GM13977 (cell line): ENCODE data around the gene TECPR1.

ENCODE experiments used
- DNase-seq: peaks from one replicate; pipeline ENCODE4 v3.0.0; 2012; ENCODE audit warnings: low spot score
- in situ Hi-C: fragments of 300-500 bp; cut with MboI; formaldehyde crosslinking; loops from one replicate; pipeline ENCODE4 v1.12.0; 2022; ENCODE audit warnings: low sequenced_read_pairs, low pct_unique_long_range_greater_than_20kb, mixed read lengths, inconsistent platforms; ENCODE audit not compliant: unreplicated experiment
- TF ChIP-seq, protein P1 (sequence below): IDR thresholded peaks from 2 replicates; pipeline ENCODE4 v1.5.1; 2012; ENCODE audit warnings: mild to moderate bottlenecking, control low read depth; ENCODE audit not compliant: insufficient read depth; ENCODE audit errors: extremely low read depth, missing control alignments

The TECPR1 gene

DNA sequence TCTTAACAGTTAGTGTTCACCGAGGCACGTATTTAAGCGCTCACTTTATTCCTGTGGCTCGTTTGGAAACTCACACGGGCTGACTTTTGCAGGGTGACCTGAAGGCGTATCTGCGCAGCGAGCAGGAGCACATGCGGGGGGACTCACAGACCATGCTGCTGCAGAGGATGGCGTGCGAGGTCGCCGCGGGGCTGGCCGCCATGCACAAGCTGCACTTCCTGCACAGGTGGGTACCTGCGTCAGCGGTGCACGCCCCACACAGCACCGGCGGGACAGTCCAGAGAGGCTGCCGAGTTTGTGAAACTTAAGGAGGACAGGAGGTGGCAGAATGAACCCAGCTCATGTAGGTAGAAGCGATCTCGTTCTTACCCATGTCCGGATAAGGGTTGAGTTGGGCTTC, 80.6 kb downstream of the TECPR1 start:
- no peak for DNase-seq
- in situ Hi-C loops, result no loop called here
- TF ChIP-seq, protein P1, sequence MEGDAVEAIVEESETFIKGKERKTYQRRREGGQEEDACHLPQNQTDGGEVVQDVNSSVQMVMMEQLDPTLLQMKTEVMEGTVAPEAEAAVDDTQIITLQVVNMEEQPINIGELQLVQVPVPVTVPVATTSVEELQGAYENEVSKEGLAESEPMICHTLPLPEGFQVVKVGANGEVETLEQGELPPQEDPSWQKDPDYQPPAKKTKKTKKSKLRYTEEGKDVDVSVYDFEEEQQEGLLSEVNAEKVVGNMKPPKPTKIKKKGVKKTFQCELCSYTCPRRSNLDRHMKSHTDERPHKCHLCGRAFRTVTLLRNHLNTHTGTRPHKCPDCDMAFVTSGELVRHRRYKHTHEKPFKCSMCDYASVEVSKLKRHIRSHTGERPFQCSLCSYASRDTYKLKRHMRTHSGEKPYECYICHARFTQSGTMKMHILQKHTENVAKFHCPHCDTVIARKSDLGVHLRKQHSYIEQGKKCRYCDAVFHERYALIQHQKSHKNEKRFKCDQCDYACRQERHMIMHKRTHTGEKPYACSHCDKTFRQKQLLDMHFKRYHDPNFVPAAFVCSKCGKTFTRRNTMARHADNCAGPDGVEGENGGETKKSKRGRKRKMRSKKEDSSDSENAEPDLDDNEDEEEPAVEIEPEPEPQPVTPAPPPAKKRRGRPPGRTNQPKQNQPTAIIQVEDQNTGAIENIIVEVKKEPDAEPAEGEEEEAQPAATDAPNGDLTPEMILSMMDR, result no peak

DNA sequence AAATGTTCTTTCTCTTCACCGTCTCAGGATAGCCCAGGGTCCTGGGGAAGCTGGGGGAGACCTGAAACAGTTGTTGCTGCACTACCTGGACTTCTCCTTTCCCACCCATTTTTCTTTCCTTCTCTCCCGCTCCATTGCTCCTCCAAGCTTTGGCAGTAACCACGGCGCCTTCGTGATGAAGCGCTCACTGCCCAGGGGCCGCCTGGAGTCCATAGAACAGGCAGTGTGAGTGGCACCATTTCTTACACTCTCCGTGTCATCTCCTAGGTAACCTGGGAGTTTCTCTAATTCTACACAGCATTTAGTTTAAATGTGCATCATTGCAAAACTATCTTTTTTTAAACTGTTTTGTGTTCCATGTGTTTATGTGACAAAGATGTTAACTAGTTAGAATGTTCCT, 81.1 kb downstream of the TECPR1 start:
- no peak for DNase-seq
- in situ Hi-C loops, result no loop called here

DNA sequence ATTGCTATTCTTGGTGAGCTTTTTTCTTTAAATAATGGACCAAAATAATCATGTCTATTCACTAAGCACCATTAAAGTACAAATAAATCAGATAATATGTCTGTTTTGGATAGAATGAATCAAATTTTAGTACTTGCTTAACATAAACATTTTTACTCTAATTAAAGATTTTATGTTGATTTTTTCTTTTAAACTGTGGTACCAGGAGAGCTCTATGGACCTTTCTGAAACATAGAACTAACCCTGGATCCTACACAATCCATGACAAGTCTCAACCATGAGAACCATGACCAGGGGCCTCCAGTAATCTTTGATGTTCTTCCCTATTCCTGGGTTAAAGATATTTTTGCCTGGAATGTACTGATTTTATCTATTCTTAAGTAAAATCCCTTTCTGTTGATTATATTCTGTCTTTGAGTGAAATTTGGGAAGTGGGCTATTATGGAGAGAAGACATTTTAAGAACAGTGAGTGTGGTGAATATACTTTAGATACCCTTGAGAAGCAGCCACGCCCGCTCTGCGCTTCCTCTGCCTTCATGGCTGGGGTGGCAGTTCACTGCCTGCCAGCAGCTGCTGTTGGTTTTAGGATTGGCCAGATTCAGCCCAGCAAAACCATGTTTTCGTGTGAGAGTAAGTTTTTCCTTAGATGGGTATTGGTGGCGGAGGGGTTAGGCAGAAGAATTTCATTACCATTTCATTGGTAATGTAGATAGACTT, 83.0 kb downstream of the TECPR1 start:
- in situ Hi-C loops, result loop anchor here (10.0 kb wide), 1 partner anchor 144 kb away; no protein-coding TSS in a partner anchor
- TF ChIP-seq, protein P1, result no peak
- DNase-seq, result no peak

More for the DNA sequence above, 81.1 kb downstream of the TECPR1 start:
- TF ChIP-seq, protein P1, result no peak

DNA sequence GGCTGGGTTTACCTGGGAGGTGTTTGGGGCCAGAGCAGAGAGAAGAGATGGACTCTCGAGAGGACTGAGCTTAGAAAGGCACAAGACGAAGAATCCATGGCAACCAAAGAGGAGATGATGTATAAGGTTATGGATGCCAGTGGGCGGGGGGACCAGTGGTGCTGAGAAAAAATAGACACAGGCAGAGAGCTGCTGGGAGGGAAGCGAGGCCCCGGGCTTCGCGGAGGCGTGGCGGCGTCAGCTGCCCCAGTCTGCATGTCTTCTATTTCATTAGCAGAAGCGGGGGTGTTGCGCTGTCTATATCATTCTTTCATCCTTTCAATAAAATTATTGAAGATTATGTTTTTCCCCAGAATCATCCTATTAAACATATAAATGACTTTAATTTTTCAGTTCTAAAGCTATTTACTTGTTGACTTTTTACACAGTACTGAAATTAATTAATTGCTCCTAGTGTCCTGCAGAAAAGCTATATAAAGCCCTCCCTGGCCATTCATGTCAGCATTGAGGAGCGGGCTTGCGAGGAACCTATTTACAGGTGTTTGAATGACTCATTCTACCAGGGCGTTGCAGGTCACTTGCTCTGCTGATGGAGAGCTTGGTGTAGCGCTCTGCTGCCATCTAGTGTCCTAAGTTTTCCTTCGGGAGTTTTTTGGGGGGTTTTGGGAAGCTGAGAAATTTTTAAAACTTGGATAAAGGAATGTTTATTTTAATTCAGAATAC, 83.7 kb downstream of the TECPR1 start:
- in situ Hi-C loops, result loop anchor here (10.0 kb wide), 1 partner anchor 144 kb away; no protein-coding TSS in a partner anchor

DNA sequence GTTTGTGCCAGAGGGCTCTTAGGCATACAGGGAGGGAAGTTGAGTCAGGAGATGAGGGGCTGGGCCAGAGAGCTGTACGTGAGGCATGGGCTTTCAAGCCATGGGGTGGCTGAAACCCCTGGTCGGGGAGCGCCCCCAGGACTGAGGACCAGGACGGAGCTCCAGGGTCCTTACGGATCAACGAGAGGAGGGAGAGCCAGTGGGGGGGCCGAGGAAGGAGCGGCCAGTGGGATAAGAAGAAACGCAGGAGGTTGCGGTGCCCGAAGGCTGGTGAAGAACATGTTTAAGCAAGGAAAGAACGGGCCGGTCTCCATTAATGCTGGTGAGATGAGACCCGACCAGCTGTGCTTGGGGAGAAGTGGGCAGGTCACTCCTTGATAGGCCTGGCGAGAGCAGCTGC, 84.4 kb downstream of the TECPR1 start:
- in situ Hi-C loops, result loop anchor here (10.0 kb wide), 1 partner anchor 143 kb away; no protein-coding TSS in a partner anchor
- TF ChIP-seq, protein P1, result no peak

More for the DNA sequence above, 83.7 kb downstream of the TECPR1 start:
- DNase-seq, result peak; percentile 91
- TF ChIP-seq, protein P1, result peak; percentile 67

DNA sequence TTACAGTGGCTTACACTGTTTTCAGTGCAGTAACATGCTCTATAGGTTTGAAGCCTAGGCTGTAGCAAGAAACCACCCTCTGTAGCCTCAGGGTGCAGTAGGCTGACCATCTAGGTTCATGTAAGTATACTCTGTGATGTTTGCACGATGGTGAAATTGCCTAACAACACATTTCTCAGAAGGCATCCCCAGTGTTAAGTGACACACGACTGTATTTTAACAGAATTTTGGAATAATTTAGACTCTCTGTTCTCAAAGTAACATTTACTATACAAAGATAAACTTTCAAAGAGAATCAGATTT, 85.4 kb downstream of the TECPR1 start:
- TF ChIP-seq, protein P1, result no peak
- no peak for DNase-seq
- in situ Hi-C loops, result loop anchor here (10.0 kb wide), 1 partner anchor 142 kb away; no protein-coding TSS in a partner anchor

More for the DNA sequence above, 84.4 kb downstream of the TECPR1 start:
- DNase-seq, result no peak
